NCI-H146 (cell line): ENCODE data around the gene CENPN.

Experiments used
- DNase-seq: peaks from one replicate; lab custom pipeline; 2025; lab: John Stamatoyannopoulos, UW

CENPN gene

DNA sequence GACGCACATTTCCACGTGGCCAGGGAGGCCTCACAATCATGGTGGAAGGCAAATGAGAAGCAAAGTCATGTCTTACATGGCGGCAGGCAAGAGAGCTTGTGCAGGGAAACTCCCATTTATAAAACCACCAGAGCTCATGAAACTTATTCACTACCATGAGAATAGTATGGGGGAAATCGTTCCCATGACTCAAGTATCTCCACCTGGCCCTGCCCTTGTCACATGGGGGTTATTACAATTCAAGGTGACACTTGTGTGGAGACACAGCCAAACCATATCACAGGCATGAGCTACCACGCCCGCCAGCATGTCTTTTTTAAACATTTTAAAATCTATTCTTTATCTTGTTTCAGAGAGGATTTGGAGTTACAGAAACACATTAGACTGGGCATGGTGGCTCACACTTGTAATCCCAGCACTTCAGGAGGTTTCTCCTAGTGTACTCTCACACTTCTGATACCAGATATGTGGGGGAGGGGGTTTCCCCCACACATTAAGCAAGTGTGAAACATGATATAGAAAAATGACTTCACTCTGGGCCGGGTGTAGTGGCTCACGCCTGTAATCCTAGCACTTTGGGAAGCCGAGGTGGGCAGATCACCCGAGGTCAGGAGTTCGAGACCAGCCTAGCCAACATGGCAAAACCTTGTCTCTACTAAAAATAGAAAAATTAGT, 23.1 kb downstream of the CENPN start:
- no peak for DNase-seq

DNA sequence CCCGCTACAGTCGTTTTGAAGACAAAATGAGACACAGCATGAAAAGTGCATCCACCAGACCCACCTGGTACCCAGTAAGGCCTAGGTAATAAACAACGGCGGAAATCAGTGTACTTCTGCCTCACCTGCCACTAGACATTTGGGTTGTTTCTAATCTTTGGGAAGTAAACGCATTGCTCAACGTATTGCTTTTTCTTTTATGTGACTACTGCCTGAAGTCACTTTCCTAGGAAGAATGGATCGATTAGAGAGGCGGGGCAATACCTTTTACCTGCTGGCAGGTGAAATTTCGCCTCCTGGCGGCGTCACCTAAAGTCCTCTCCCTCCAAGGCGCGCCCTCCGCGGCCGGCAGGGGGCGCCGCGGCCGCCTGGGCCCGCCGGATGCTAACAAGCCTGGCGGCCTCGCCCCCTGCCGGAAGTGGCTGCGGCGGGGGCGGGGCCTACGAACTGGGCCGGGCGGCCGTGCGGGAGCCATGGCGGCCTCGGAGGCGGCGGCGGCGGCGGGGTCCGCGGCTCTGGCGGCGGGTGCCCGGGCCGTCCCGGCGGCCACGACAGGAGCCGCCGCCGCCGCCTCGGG, 28.5 kb downstream of the CENPN start, which contains the start of gene ATMIN:
Gene ATMIN, plus strand, starts transcription at position 445 of the 577 bp plus-strand sequence. Its CDS starts 29 bp downstream, at position 474.
- DNase-seq: peak; percentile 86

DNA sequence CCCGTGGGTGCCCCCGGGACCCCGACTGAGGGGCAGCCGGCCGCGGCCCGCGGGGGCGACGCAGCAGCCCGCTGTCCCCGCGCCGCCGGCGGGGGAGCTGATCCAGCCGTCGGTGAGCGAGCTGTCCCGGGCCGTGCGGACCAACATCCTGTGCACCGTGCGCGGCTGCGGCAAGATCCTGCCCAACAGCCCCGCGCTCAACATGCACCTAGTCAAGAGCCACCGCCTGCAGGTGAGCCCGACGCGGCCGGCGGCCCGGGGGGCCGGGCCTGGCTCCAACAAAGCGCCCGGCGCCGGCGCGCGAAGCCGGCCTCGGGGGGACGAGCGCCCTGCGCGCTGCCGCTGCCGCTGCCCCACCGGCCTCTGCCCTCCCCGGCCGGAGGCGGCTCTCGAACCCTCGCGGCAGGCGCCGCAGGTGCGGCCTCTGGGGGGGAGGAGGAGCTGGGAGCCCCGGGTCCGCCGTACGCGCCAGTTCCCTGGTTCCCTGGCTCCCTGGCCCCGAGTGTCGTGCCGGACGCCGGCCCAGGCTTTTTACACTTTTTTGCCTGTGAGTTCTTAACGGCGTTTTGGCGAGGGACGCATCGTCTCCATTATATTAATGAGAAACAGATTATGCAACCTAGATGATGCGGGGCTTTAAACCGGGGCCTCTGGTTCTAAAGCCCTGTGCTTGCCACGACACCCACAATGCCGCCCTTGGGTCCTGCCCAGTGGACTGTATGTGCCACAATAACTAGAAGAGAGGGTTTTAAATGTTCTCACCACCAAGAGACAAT, 29.1 kb downstream of the CENPN start:
- peak; percentile 34 for DNase-seq

DNA sequence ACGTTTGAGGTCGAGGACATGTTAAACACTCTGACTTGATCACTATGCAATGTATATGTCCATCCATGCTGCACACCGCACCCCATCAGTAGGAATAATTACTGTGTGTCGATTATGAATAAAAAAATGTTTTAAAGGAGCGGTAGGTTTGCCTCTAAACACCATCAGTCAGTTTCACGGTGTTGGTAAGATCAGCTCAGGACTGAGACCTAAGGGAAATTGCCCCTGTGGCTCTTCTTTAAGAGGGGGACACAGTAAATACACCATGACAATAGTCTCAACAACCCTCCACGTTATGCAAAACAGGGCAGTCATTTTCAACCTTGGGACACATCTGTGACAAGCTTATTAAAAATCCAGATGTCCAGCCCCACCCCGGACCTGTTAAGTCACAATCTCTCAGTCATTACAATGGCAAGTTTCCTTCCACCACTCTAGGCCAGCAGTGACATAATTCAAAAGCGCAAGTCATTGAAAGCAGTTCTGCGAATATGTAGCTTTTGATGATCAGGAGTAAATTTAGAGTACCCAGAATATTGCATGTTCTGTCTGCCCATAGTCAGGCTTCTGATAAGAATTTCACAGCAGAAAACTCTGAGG, 29.8 kb downstream of the CENPN start:
- DNase-seq: no peak

DNA sequence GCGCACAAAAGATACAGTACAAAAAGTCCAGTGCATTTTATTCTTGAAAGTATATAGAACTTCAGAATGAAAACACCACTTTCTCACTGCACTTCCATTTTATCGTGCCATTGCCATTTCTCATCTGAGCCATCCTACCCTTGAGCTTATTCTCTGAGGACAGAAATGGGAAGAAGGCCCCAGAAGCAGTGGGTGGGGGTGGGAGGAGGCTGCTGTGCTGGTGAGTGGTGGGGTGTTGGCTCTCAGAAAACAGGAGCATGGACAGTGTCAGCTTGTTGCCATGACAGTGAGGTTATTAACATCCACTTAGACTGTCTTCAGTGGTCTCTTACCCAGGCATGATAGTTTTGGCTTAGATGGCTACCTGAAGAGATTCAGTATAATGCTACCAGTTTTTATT, 33.1 kb downstream of the CENPN start:
- DNase-seq: no peak

DNA sequence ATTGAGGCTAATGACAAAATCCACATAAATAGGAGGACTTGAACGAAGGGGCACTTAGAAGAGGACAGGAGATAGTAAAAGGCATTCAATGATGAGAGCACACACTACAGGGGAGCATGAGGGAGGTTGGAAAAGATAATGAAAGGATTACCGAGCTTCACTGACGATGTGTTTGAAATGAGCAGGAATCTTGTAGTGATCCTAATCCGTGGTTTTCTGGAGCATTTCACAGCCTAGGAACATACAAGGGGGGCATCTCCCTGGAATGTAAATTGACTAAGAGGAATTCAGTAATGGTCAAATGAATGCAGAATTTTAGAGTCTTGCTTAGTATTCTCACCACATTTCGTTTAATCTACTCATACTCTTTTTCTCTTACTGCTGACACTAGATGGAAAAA, 33.8 kb downstream of the CENPN start:
- no peak for DNase-seq

DNA sequence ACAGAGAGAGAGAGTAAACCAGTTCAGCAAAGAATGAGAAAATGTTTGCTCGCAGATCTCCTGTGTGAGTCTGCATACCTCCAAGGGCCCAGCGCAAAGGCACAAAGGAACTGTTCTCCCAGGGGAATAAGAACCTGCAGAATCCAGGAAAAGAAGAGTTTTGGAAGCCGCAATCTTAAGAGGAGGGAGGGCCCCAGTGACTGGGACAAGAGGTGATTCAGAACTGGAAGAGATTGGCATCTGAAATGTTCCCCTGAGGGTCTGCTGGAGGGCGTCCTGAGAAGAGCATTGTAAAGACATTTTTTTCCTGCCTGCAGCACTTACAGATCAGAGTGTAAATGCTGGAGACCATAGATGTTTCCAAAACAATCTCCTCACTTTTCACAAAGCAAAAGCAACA, 34.7 kb downstream of the CENPN start:
- no peak for DNase-seq

DNA sequence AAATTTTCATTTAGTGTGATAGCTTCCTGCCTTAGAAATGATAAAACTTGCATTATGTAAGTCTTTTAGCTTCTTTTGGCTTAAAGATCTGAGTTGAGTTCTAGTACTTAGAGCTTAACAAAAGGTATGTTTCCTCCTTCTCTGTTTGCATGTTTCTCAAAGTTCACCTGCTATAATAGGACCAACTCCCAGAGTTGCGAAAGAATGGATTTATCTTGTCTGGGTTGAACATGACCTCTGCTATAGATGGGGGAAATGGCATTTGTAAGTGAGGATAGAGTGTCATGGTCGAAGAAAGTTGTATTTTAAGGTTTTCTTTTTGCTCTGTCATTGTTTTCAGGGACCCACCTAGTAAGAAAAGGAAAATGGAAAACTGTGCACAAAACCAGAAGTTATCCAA, 35.8 kb downstream of the CENPN start:
- no peak for DNase-seq

DNA sequence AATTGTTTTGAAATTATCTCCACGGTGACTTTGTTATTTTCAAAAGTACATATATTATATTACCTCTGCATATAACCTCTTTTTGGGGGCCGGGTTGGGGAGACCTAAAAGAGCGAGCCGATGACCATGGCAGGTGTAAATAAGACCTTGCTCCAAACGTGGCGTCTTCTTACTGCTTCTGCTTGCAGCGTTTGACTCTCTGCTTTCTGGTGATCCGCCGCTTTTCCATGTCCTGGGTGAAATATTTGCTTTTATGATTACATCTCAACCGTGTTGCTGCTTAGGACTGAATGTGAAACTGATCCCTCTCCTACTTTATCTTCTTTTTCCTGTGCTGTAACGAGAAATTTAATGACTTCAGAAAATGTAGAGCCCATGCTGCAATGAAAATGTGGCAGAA, 46.7 kb downstream of the CENPN start:
- no peak for DNase-seq

DNA sequence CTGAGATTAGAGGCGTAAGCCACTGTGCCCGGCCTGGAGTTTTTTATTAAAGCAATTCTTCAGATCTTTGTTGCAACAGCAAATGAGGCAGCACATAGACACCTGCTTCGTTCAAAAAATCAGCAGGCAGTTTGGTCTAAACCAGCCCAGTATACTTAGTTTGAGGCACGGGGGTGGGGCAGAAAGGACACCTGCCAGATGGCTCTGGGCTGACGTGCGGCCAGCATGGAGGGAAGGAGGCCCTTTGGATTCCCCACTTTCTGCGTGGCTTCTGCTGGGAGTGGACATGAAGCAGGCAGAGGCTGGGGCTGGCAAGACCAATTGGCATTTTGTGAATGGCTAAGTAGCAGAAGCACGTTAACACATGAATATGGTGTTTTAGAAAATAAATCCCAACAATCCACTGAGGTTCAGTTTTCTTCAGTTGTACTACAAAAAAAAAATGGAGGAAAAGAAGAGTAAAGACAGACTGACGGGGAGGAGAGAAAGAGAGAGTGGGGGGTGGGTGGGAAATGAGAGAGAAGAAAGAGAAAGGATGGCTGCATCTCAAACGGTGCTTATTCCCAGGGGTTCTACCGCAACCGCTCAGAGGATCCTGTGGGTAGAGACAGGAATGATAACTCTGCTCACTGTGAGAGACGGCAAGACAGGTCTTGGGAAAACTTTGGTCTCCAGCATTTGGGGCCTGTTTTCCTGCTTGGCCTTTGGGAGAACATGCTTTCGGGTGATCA, 53.7 kb downstream of the CENPN start:
- no peak for DNase-seq

DNA sequence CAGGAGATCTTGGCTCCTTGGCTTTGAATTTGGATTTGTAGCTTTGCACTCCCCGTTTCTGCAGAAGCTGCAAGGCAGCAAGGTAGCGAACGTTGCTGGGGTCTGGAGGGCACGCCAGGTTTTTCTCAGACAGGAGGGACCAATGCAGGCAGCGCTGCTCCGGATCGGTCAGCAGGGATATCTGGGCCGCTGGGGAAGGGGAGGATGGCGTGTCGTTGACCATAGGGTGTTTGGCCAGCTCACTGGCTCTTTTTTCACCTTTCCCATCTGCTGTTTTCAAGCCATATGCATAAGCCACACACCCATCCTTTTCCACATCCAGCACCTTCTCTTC, 54.3 kb downstream of the CENPN start:
- DNase-seq: no peak

DNA sequence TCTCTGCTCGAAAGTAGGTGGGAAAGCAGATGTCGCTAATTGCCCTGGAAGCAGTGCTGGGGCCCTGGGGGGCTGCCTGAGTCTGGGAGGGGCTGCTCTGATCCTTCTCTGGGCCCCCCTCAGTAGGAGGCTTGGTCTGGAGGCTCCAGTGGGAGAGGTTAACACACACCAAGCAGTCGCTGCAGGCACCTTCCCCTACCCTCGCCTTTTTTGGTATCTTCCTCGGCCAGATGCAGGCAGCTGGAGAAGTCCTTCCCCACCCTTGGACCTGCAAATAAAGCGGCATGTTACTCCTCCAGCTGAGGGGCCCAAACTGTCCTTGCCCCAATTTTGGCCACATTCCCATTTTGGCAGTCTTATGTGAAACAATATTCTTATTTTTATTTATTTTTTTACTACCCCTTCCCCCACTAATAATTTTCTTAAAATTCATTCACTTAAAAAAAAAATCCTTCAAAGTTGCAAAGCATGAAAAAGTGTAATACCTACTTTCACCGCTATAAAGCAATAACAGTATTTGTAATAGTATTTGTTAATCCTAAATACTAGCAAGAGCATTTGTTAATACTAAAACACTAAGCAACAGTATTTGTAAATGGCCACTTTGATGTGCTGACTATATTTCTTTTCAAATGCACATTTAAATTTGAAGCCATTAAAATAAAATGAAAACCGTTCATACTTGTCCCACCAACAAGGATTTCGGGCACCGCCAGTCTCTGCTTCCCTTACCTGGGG, 55.0 kb downstream of the CENPN start:
- no peak for DNase-seq

DNA sequence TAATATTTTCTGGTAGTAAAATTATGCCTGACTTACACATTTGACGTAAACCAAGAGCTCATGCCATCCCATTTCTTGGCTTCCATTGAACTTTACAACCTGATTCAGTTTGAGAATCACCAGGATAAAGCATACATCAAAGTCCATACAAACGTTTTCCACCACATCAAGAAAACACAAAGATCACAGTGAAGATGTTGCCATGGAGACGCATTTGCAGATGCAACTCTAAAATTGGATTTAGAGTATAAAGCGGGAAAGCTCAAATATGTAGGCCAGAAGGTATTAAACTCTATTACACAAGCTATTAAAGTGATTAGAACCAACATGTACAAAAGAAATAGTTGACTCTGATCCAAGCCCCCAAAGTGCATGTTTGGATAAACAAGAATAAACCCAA, 59.7 kb downstream of the CENPN start:
- DNase-seq: no peak

DNA sequence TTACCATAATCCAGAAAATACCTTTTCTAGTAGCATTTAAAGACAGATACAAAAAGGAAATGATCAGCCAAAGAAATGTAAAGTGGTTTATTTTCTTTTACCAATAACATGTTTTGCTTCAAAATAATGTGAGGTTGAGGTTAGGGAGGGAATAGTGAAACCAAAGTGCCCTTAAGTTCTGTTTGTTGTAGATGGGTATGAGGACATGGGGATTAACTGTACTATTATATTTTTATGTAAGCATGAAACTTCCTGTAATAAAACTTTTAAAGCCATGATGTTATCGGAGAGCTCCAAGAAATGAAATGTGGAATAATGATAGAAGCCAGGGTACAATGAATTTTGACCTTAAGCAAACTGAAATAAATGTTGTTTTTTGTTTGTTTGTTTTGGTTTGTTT, 60.2 kb downstream of the CENPN start:
- DNase-seq: no peak

DNA sequence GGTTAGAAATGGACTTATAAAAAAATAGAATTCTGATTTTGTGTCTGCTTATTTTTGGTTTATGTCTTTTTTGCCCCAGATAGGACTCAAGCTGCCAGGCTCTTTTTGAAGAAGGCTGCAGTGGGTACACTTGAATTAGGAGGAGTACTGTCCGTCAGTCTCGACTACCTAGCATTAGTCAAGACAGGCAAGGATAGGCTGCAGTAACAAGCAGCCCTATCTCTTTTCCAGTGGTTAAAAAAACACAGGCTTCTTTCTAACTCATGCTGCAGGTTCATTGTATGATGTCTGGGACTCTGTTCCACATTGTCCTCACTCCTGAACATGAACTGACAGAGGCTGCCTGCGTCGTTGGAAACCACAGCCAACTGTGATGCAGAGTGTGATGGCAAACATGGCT, 62.0 kb downstream of the CENPN start:
- no peak for DNase-seq

DNA sequence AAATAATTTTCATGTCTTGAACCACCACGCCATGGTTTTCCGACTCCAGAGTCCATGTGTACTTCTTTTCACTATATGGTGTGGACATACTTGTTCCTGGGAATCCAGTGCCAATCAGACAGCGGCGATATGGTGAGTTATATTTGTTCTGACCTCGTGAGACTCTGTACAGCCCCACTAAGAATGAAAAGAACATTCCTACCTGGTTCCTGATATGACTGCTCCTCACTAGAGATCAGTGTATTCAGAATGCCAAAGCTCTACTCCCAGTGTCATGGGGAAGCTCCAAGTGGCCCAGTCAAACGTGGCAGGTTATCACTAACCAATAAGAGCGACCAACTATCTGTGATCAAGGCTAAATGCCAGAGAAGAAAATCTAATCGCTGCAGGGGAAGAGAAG, 64.0 kb downstream of the CENPN start:
- no peak for DNase-seq

DNA sequence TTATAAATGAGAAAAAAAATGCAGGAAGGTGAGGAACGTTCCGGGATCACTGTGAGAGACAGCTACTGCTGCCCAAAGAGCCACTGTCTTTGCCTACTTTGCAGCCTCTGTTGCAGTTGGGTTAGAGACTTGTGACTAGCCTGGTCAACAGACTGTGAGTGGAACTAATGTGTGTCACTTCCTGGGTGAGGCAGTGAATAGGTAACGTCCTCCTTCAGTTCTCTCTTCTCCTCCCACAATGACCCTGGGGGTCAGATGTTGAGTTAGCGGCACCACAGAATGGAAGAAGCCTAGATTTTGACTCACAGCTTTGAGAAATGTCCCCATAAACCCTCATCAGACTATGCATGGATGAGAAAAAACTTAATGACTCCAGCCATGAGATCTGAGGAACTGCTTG, 64.8 kb downstream of the CENPN start:
- DNase-seq: no peak

DNA sequence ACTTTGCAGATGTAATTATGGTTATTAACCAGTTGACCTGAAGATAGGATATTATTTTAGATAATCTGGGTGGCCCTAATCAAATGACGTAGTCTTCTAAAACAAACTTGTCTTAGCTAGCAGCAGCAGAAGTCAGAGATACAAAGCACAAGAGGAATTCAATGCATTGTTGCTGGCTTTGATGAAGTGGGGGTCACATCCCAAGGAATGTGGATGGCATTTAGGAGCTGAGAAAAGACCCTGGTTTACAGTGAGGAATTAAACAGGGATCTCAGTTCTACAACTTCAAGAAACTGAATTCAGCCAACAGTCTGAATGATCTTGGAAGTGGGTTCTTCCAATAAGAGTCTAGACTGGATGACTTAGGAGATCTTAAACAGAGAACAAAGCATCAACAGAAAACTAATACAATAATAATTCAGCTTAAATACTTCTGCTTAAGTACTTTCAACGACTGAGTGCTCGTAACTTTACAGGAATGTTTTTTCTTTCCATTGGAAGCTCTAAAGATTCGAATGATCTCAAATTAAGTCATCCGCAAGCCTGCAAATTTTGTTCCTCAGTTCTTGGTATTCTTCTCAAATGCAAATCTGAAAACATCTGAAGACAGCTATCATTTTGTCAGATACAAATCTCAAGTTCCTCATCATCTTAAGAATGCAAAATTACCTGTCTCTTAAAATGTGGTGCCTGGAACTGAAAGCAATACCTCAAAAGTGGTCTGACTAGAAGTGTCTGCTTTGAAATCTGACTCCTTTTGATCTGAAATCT, 66.7 kb downstream of the CENPN start:
- DNase-seq: no peak

DNA sequence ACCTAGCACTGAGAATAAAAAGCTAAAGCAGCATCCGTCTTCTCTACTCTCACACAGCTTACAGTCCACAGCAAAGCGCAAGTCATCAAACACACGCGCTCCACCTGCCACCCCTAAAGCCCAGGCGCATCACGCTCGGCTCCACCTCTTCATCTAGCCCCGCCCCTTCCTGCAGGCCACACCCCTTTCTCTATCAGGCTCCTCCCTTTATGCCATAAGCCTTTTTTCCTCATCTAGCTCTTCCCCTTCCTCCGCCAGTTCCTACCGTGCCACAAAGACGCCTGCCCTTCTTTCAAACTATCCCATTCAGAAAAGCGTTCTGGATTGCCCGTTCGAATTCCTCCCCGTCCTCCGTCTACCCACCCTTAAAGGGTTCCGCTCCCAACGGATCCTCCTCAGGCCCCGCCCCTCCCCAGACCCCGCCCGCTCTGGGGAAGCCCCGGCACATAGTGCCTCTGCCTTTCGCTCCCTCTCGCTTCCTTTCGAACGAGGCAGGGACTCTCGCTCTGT, 69.6 kb downstream of the CENPN start:
- DNase-seq: peak; percentile 86

DNA sequence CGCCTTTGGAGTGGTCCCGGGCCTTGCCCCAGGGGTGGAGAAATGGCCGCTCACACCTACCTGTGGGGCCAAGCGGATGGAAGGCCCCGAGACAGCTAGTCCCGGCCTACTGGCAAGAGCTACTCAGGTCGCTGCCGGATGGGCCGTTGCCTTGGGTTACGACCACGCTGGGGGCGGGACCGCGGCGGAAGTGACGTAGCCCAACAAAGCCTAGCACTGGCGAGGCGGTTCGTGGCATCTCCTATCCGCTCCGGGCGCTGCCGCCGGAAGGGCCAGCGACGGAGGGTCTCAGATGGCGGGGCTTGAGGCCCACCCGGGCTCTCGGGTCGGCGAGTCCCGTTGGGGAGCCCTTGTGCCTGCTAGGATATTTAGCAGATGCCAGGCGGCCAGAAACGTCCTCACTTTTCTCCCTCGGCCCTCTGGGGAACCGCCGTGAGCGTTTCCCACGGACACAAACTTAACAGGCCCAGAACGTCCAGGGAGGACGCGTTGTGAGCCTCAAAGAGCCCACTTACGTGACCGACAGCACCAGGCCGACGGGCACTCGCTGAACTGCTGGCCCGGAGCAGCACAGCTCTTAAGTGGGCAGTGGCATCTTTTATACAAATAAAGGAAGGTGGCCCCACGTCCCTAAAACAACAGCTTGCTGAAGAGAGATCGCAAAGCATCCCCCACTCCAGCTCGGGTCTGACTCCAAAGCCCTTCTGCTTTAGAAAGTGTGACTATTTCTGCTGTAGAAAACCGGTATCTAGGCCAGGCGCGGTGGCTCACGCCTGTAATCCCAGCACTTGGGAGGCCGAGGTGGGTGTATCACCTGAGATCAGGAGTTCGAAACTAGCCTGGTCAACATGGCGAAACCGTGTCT, 70.3 kb downstream of the CENPN start, which contains the start of gene C16orf46:
Gene C16orf46, minus strand, starts transcription at position 163 of the 865 bp plus-strand sequence. CDS start 13,283 bp downstream, outside the sequence.
- peak; percentile 91 for DNase-seq
